ENCODE data around the gene CDH2.

- no peak for TF ChIP-seq CTCF (IDR thresholded peaks at IDR 0.05)
- no peak for TF ChIP-seq EP300 (IDR thresholded peaks at IDR 0.05)
- TF ChIP-seq POLR2A (IDR thresholded peaks at IDR 0.05) = no peak
Measured at GRCh38 chr18:28178720-28179119, 1.8 kb upstream of the CDH2 start.

Measured in ovary (tissue), 3 donors.